H9 (cell line): Measurements from ENCODE around the gene ALX3. TPM values are rescaled to one million over a fixed set of nuclear protein-coding genes. Genes with fewer than 3 reads are reported as not detected.

ENCODE experiments used
- DNase-seq: peaks from one replicate; pipeline ENCODE4 v3.0.0-alpha.2; 2017
- H2AFZ ChIP-seq: one replicate; pipeline ENCODE4 v1.6.1; 2013; ENCODE audit warnings: mild to moderate bottlenecking, low read length, control low read depth, moderate library complexity
- H2AK5ac ChIP-seq: 2 replicates; pipeline ENCODE4 v1.6.1; 2013; ENCODE audit warnings: low read length, control low read depth, mixed read lengths; ENCODE audit not compliant: insufficient read length
- H2BK120ac ChIP-seq: one replicate; pipeline ENCODE4 v1.6.1; 2013; ENCODE audit warnings: low read depth, mild to moderate bottlenecking, low read length, control low read depth, inconsistent platforms; ENCODE audit not compliant: poor library complexity, severe bottlenecking
- H2BK12ac ChIP-seq: 2 replicates; pipeline ENCODE4 v1.6.1; 2013; ENCODE audit warnings: low read length, control low read depth, mixed read lengths, low read depth; ENCODE audit not compliant: insufficient read length
- H2BK15ac ChIP-seq: 2 replicates; pipeline ENCODE4 v1.6.1; 2013; ENCODE audit warnings: low read depth, low read length, control low read depth
- H2BK20ac ChIP-seq: one replicate; pipeline ENCODE4 v1.6.1; 2013; ENCODE audit warnings: low read depth, mild to moderate bottlenecking, low read length, control low read depth, inconsistent platforms; ENCODE audit not compliant: poor library complexity, severe bottlenecking
- H2BK5ac ChIP-seq: 2 replicates; pipeline ENCODE4 v1.6.1; 2013; ENCODE audit warnings: low read length, control low read depth, mixed read lengths; ENCODE audit not compliant: insufficient read length
- H3K14ac ChIP-seq: 2 replicates; pipeline ENCODE4 v1.6.1; 2013; ENCODE audit warnings: low read length, control low read depth; ENCODE audit not compliant: insufficient read depth
- H3K18ac ChIP-seq: 2 replicates; pipeline ENCODE4 v1.6.1; 2013; ENCODE audit warnings: low read depth, mild to moderate bottlenecking, mixed read lengths, low read length, control low read depth; ENCODE audit not compliant: insufficient read length
- H3K23ac ChIP-seq: 2 replicates; pipeline ENCODE4 v1.6.1; 2013; ENCODE audit warnings: low read length, control low read depth, mixed read lengths, low read depth; ENCODE audit not compliant: insufficient read length
- H3K23me2 ChIP-seq: 2 replicates; pipeline ENCODE4 v1.6.1; 2013; ENCODE audit warnings: low read depth, mild to moderate bottlenecking, mixed read lengths, low read length, control low read depth; ENCODE audit not compliant: insufficient read length, poor library complexity, severe bottlenecking
- H3K27ac ChIP-seq: 2 replicates; pipeline ENCODE4 v1.5.1; 2013; ENCODE audit warnings: low read length, control low read depth, mixed read lengths, low read depth; ENCODE audit not compliant: insufficient read length
- H3K27me3 ChIP-seq: 2 replicates; pipeline ENCODE4 v1.6.1; 2013; ENCODE audit warnings: low read length, control low read depth, inconsistent platforms; ENCODE audit not compliant: insufficient read depth
- H3K4ac ChIP-seq: 2 replicates; pipeline ENCODE4 v1.6.1; 2013; ENCODE audit warnings: low read depth, mild to moderate bottlenecking, control low read depth, inconsistent platforms, low read length, moderate library complexity
- H3K4me1 ChIP-seq: 2 replicates; pipeline ENCODE4 v1.6.1; 2013; ENCODE audit warnings: low read length, control low read depth, inconsistent platforms; ENCODE audit not compliant: insufficient read depth
- H3K4me2 ChIP-seq: 2 replicates; pipeline ENCODE4 v1.6.1; 2013; ENCODE audit warnings: low read length, control low read depth, mixed read lengths; ENCODE audit not compliant: insufficient read length, insufficient read depth
- H3K56ac ChIP-seq: 2 replicates; pipeline ENCODE4 v1.6.1; 2013; ENCODE audit warnings: low read depth, mild to moderate bottlenecking, mixed read lengths, low read length, control low read depth; ENCODE audit not compliant: insufficient read length
- H3K79me1 ChIP-seq: 2 replicates; pipeline ENCODE4 v1.6.1; 2013; ENCODE audit warnings: low read depth, mild to moderate bottlenecking, moderate library complexity, low read length, control low read depth, inconsistent platforms; ENCODE audit not compliant: insufficient read depth, poor library complexity, severe bottlenecking
- H3K79me2 ChIP-seq: 2 replicates; pipeline ENCODE4 v1.6.1; 2013; ENCODE audit warnings: low read length, control low read depth, inconsistent platforms; ENCODE audit not compliant: insufficient read depth
- H3K9ac ChIP-seq: 2 replicates; pipeline ENCODE4 v1.6.1; 2013; ENCODE audit warnings: low read length, control low read depth, mixed read lengths; ENCODE audit not compliant: insufficient read length; ENCODE audit errors: extremely low read depth
- H3K9me3 ChIP-seq: one replicate; pipeline ENCODE4 v1.6.1; 2013; ENCODE audit warnings: low read depth, low read length, inconsistent platforms; ENCODE audit not compliant: control insufficient read depth
- H3T11ph ChIP-seq: one replicate; pipeline ENCODE4 v1.6.1; 2013; ENCODE audit warnings: mild to moderate bottlenecking, low read length, control low read depth, inconsistent platforms
- H4K20me1 ChIP-seq: one replicate; pipeline ENCODE4 v1.6.1; 2013; ENCODE audit not compliant: control insufficient read depth, insufficient read length, insufficient read depth
- H4K5ac ChIP-seq: 2 replicates; pipeline ENCODE4 v1.6.1; 2013; ENCODE audit warnings: low read depth, mild to moderate bottlenecking, mixed read lengths, low read length, control low read depth; ENCODE audit not compliant: insufficient read length
- H4K8ac ChIP-seq: replicated peaks from 2 replicates; pipeline ENCODE4 v1.6.1; 2013; ENCODE audit warnings: low read length, control low read depth, mixed read lengths, low read depth; ENCODE audit not compliant: insufficient read length
- H4K91ac ChIP-seq: 2 replicates; pipeline ENCODE4 v1.6.1; 2013; ENCODE audit warnings: low read depth, mild to moderate bottlenecking, moderate library complexity, mixed read lengths, low read length, control low read depth; ENCODE audit not compliant: insufficient read length
- H3K27ac Mint-ChIP-seq, 3 experiments: 2 replicates in 2 of 3; 3 replicates in 1 of 3; pipeline ENCODE4 v1.8.0; 2020 to 2021; ENCODE audit warnings: mixed read lengths in 3 of 3, mild to moderate bottlenecking in 1 of 3, moderate library complexity in 1 of 3
- H3K27me3 Mint-ChIP-seq: 2 replicates; pipeline ENCODE4 v1.8.0; 2021; ENCODE audit warnings: low read depth, mild to moderate bottlenecking, moderate library complexity, mixed read lengths
- H3K36me3 Mint-ChIP-seq, 3 experiments: 2 replicates in 2 of 3; 3 replicates in 1 of 3; pipeline ENCODE4 v1.8.0; 2020 to 2021; ENCODE audit warnings: low read depth in 3 of 3, mixed read lengths in 3 of 3; ENCODE audit not compliant: insufficient read depth in 1 of 3
- H3K4me1 Mint-ChIP-seq, 2 experiments: 2 replicates each; pipeline ENCODE4 v1.8.0; 2020; ENCODE audit warnings: mixed read lengths in 2 of 2
- H3K4me3 Mint-ChIP-seq, 2 experiments: 2 replicates in 1 of 2; 3 replicates in 1 of 2; pipeline ENCODE4 v1.8.0; 2020 to 2021; ENCODE audit warnings: mild to moderate bottlenecking in 2 of 2, mixed read lengths in 2 of 2, moderate library complexity in 1 of 2
- H3K9me3 Mint-ChIP-seq, 2 experiments: 2 replicates in 1 of 2; 3 replicates in 1 of 2; pipeline ENCODE4 v1.8.0; 2020; ENCODE audit warnings: mild to moderate bottlenecking in 2 of 2, mixed read lengths in 2 of 2, moderate library complexity in 1 of 2
- WGBS: extraction: QIAGEN DNeasy Blood & Tissue Kit; methylation state at CpG from one replicate; pipeline ENCODE4 v1.1.7; 2013; ENCODE audit warnings: missing lambda C conversion rate, low lambda C conversion rate, mixed read lengths; ENCODE audit not compliant: insufficient read length; ENCODE audit errors: extremely low coverage; 5-methylcytosine and 5-hydroxymethylcytosine counted together
- total RNA-seq: library from RNA; stranded (reverse); gene quantifications from 2 replicates; pipeline ENCODE4 v1.2.1, GENCODE V29; 2021
- TF ChIP-seq, protein P1 (sequence below): fragments of 200-600 bp; sonication (generic); conservative IDR thresholded peaks from 3 replicates; pipeline ENCODE4 v1.8.0; 2021; ENCODE audit warnings: antibody characterized with exemption, mild to moderate bottlenecking

Gene ALX3
- total RNA-seq, 1 experiment from 2014 or later = not detected

DNA sequence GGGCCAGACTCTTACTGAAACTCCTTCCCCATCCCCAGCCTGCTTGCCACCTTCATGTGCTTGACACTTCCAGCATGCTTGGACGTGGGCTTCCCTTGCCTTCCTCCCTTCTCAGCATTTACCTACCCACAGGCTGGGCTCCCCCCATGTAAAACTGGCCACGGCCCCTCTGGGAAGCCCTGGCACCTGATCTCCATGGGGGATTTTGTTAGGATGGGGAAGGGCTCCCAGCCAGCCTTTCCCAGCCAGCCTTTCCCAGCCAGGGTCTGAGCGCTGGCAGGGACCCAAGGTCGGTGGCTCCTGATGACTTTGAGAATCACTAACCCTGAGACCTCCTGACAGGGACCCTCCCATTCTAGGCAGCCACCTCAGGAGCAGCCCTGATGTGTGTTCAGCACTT is 6.7 kb downstream of the ALX3 start:
- H2BK120ac ChIP-seq = no peak overlapping the region
- H4K5ac ChIP-seq = no peak overlapping the region
- H3K56ac ChIP-seq = no peak overlapping the region
- H3K9ac ChIP-seq = no peak overlapping the region
- no peak overlapping the region for H3K27ac ChIP-seq
- no peaks in the 10 kb centered on the region for H3K9me3 ChIP-seq
- Mint-ChIP-seq H3K4me3 (no peak overlapping the region), H3K9me3 (peaks cover 0 to 3% of the 10 kb centered on the region in 2 experiments; a peak in 1 of 5 replicates), H3K27me3 (peaks cover 52% of the 10 kb centered on the region), H3K36me3 (peaks cover 9 to 16% (median 16%) of the 10 kb centered on the region in 3 experiments; a peak in 6 of 7 replicates), H3K27ac (no peak overlapping the region), H3K4me1 (peaks cover 9 to 10% of the 10 kb centered on the region in 2 experiments)
- H3K18ac ChIP-seq = no peak overlapping the region
- no peak overlapping the region for H4K91ac ChIP-seq
- H3K4ac ChIP-seq = no peak overlapping the region
- no peak overlapping the region for H2BK12ac ChIP-seq
- H3K23ac ChIP-seq = no peak overlapping the region
- TF ChIP-seq, protein P1, sequence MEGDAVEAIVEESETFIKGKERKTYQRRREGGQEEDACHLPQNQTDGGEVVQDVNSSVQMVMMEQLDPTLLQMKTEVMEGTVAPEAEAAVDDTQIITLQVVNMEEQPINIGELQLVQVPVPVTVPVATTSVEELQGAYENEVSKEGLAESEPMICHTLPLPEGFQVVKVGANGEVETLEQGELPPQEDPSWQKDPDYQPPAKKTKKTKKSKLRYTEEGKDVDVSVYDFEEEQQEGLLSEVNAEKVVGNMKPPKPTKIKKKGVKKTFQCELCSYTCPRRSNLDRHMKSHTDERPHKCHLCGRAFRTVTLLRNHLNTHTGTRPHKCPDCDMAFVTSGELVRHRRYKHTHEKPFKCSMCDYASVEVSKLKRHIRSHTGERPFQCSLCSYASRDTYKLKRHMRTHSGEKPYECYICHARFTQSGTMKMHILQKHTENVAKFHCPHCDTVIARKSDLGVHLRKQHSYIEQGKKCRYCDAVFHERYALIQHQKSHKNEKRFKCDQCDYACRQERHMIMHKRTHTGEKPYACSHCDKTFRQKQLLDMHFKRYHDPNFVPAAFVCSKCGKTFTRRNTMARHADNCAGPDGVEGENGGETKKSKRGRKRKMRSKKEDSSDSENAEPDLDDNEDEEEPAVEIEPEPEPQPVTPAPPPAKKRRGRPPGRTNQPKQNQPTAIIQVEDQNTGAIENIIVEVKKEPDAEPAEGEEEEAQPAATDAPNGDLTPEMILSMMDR = no peak
- H3K4me1 ChIP-seq = no peaks in the 10 kb centered on the region
- H4K8ac ChIP-seq = no peak overlapping the region
- H3K23me2 ChIP-seq = no peaks in the 10 kb centered on the region
- H3K79me2 ChIP-seq = no peaks in the 10 kb centered on the region
- H2BK5ac ChIP-seq = no peak overlapping the region
- H2BK20ac ChIP-seq = no peak overlapping the region
- H2BK15ac ChIP-seq = no peak overlapping the region
- no peak overlapping the region for H2AK5ac ChIP-seq
- DNase-seq = no peak
- no peak overlapping the region for H2AFZ ChIP-seq
- peaks cover 31% of the 10 kb centered on the region for H3K27me3 ChIP-seq
- no peak overlapping the region for H3T11ph ChIP-seq
- no peaks in the 10 kb centered on the region for H3K79me1 ChIP-seq
- no CpG with 5 or more reads among the region's 4 CpGs for WGBS
- H4K20me1 ChIP-seq = peaks cover 4% of the 10 kb centered on the region
- H3K14ac ChIP-seq = no peak overlapping the region
- H3K4me2 ChIP-seq = no peak overlapping the region
